Measurements from ENCODE around the gene PREX1. TPM values are rescaled to one million over a fixed set of nuclear protein-coding genes. Genes with fewer than 3 reads are reported as not detected.

PREX1 gene
- total RNA-seq, 1 experiment from 2014 or later: 20.0 TPM

- Histone ChIP-seq H3K27ac (ENCODE audit: low read length) (no peak overlapping the region), H3K4me1 (ENCODE audit: control insufficient read depth, insufficient read depth, low read length) (peaks cover 13% of the 10 kb centered on the region), H3K27me3 (ENCODE audit: control insufficient read depth, insufficient read depth, low read length) (no peaks in the 10 kb centered on the region), H3K4me3 (ENCODE audit: low read depth in 2 of 2, low read length in 2 of 2) (no peak overlapping the region), H3K36me3 (ENCODE audit: control insufficient read depth, insufficient read depth, low read length) (no peaks in the 10 kb centered on the region), H3K9me3 (ENCODE audit: control insufficient read depth, insufficient read depth, low read depth, low read length) (no peaks in the 10 kb centered on the region)
- DNase-seq (ENCODE audit: low read depth, low spot score) (no peak), ATAC-seq (no peak)
- no TSS peak for BruUV-seq (replicated peaks)
- ChIA-PET POLR2A (no interaction called here), CTCF (no interaction called here)
- no peak for TF ChIP-seq REST (IDR thresholded peaks at IDR 0.05; ENCODE audit: insufficient read depth in 1 of 2, low read depth in 2 of 2, low read length in 1 of 2)
- no peak for TF ChIP-seq SIN3A (IDR thresholded peaks at IDR 0.05; ENCODE audit: borderline replicate concordance, insufficient read depth, low read depth, low read length)
- TF ChIP-seq POLR2AphosphoS5 (IDR thresholded peaks at IDR 0.05; ENCODE audit: low read depth, low read length): no peak
- TF ChIP-seq CTCF (IDR thresholded peaks at IDR 0.05): no peak
- TF ChIP-seq TCF7L2 (IDR thresholded peaks at IDR 0.05; ENCODE audit: low read depth, low read length): no peak
- in situ Hi-C loops (cut with HindIII; ENCODE audit: low pct_unique_long_range_greater_than_20kb, low sequenced_read_pairs) (no loop called here), intact Hi-C loops (cut with micrococcal nuclease; ENCODE audit: unreplicated experiment) (no loop called here)
These were observed 107.4 kb downstream of the PREX1 start for GRCh38 chr20:48720256-48720985.

GRCh38 chr20:48719598-48720255, 108.1 kb downstream of the PREX1 start:
- no TSS peak for BruUV-seq (replicated peaks)

More at GRCh38 chr20:48719598-48720255, 108.1 kb downstream of the PREX1 start:
- H3K4me1 ChIP-seq (ENCODE audit: control insufficient read depth, insufficient read depth, low read length): peaks cover 13% of the 10 kb centered on the region
- in situ Hi-C loops (cut with HindIII; ENCODE audit: low pct_unique_long_range_greater_than_20kb, low sequenced_read_pairs): no loop called here
- no peaks in the 10 kb centered on the region for H3K36me3 ChIP-seq (ENCODE audit: control insufficient read depth, insufficient read depth, low read length)
- H3K4me3 ChIP-seq (ENCODE audit: low read depth in 2 of 2, low read length in 2 of 2): no peak overlapping the region
- TF ChIP-seq REST (IDR thresholded peaks at IDR 0.05; ENCODE audit: insufficient read depth in 1 of 2, low read depth in 2 of 2, low read length in 1 of 2): no peak
- TF ChIP-seq SIN3A (IDR thresholded peaks at IDR 0.05; ENCODE audit: borderline replicate concordance, insufficient read depth, low read depth, low read length): no peak
- TF ChIP-seq POLR2AphosphoS5 (IDR thresholded peaks at IDR 0.05; ENCODE audit: low read depth, low read length): no peak
- TF ChIP-seq CTCF (IDR thresholded peaks at IDR 0.05): no peak
- TF ChIP-seq TCF7L2 (IDR thresholded peaks at IDR 0.05; ENCODE audit: low read depth, low read length): no peak
- ATAC-seq: no peak
- no peaks in the 10 kb centered on the region for H3K27me3 ChIP-seq (ENCODE audit: control insufficient read depth, insufficient read depth, low read length)
- no peak overlapping the region for H3K27ac ChIP-seq (ENCODE audit: low read length)
- DNase-seq (ENCODE audit: low read depth, low spot score): no peak
- ChIA-PET POLR2A (no interaction called here), CTCF (no interaction called here)
- no peaks in the 10 kb centered on the region for H3K9me3 ChIP-seq (ENCODE audit: control insufficient read depth, insufficient read depth, low read depth, low read length)
- intact Hi-C loops (cut with micrococcal nuclease; ENCODE audit: unreplicated experiment): no loop called here

Measured in Panc1 (cell line).